GDM1 (cell line): ENCODE results near the gene TIMM13.

Experiments used
- DNase-seq: peaks from one replicate; lab custom pipeline; 2025; lab: John Stamatoyannopoulos, UW

TIMM13 gene

DNA sequence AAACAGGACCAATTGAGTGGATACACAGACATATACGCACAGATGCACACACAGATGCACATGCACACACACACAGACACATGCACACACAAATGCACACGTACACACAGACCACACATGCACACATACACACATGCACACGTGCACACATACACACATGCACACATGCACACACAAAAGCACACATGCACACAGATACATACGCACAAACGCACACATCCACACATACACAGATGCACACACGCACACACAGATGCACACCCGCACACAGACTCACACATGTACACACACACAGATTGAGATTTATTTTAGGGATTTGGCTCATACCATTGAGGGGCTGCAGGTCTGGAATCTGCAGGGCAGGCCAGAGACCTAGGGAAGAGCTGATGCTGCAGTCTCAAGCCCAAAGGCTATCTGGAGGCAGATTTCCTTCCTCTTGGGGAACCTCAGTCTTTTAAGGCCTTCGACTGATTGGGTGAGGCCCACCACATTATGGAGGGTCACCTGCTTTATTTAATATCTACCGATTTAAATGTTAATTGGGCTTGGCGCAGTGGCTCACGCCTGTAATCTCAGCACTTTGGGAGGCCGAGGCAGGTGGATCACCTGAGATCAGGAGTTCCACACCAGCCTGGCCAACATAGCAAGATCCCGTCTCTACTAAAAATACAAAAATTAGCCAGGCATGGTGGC lies 44.7 kb downstream of the TIMM13 start:
- DNase-seq, result no peak

DNA sequence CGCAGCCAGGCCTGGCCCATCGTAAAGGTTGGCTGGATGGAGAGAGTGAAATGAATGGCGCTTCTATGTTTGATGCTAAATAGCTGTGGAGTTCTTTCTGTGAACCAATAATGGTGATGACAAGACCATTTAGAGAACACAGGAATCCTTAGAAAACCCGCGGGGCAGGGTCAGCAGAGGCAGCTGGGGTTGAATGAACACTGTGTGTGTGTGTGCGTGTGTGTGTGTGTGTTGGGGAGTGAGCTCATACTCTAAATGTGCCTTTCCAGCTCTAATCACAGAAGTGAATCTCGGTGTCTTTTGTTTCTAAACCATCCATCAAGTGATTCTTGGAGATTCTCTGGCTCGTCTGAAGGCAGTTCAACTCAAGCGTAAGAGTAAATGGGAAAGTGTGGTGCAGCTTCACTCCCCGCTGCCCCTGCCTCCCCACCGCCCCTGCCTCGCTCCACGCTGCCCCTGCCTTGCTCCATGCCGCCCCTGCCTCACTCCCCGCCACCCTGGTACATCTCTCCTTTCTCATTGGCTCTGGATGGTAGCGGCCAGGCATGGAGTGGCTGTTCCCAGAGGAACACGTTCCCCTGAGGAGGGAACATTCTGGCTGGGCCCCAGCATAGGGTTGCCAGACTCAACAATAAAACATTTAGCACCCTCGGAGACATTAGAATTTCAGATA lies 46.1 kb downstream of the TIMM13 start:
- no peak for DNase-seq

GRCh38 chr19:2380567-2380966 lies 46.8 kb downstream of the TIMM13 start:
- no peak for DNase-seq

DNA sequence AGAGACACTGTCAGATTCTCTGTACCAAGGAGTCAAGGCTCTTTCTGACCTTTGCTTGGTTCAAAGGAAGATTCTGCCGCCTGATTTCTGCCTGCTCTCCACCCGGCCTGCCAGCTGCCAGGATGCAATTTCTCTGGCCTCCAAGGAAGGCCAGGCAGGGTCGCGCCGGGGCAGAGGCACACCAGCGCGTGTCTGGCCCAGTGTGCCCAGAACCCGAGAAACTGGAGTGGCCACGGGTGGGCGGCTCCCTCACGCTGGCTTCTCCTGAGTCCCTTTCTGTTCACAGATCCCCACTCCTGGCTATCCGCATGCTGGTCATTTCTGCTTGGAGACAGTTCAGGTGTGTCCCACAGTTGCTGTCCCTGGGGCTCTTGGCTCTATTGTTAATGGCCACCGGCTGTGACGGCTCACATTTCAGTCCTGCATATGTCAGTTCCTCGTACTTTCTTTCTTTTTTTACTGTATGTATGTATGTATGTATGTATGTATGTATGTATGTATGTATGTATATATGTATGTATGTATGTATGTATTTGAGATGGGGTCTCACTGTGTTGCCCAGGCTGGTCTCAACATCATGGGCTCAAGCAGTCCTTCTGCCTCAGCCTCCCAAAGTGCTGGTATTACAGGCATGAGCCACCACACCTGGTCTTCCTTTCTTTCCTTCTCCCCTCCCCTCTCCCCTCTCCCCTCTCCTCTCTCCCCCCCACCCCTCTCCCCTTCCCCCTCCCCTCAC lies 50.4 kb downstream of the TIMM13 start:
- no peak for DNase-seq
